Uterus (tissue), 4 donors: ENCODE measurements around the gene KRTAP5-7. TPM values are rescaled to one million over a fixed set of nuclear protein-coding genes. Genes with fewer than 3 reads are reported as not detected.
"Not testable (repeated sequence)": the region's sequence is repeated elsewhere in the genome, so short reads cannot be mapped to it uniquely, and the experiment has no call there.

ENCODE experiments used
- DNase-seq, 2 donors: peaks; one replicate each; pipeline ENCODE4 v3.0.0-alpha.2; 2019 to 2020
- H3K27ac ChIP-seq, 2 donors: fragments of 200-600 bp; sonication (generic); 1 replicate in 1 of 2; 2 replicates in 1 of 2; pipeline ENCODE4 v1.5.1; 2016 to 2018
- H3K27me3 ChIP-seq, 2 donors: fragments of 200-600 bp; sonication (generic); one replicate each; pipeline ENCODE4 v1.5.1; 2018 to 2019; ENCODE audit warnings: control low read depth in 1 of 2
- H3K36me3 ChIP-seq, 2 donors: fragments of 200-600 bp; sonication (generic); one replicate each; pipeline ENCODE4 v1.5.1; 2019; ENCODE audit warnings: control low read depth in 1 of 2
- H3K4me1 ChIP-seq, 2 donors: fragments of 200-600 bp; sonication (generic); one replicate each; pipeline ENCODE4 v1.5.1; 2018 to 2019; ENCODE audit warnings: control low read depth in 1 of 2
- H3K4me3 ChIP-seq, 2 donors: fragments of 200-600 bp; sonication (generic); 1 replicate in 1 of 2; 2 replicates in 1 of 2; pipeline ENCODE4 v1.5.1; 2018 to 2019; ENCODE audit warnings: mild to moderate bottlenecking in 1 of 2
- H3K9me3 ChIP-seq, 2 donors: fragments of 200-600 bp; sonication (generic); one replicate each; pipeline ENCODE4 v1.5.1; 2019; ENCODE audit warnings: control low read depth in 1 of 2
- POLR2A ChIP-seq, 2 donors: fragments of 450-650 bp; IDR thresholded peaks; one replicate each; pipeline ENCODE4 v1.6.1; 2016; ENCODE audit warnings: antibody characterized with exemption in 2 of 2, mild to moderate bottlenecking in 1 of 2, moderate library complexity in 1 of 2
- intact Hi-C: fragments of 100-400 bp; cut with DNase I; formaldehyde crosslinking; loops from one replicate; pipeline ENCODE4 v1.15.1; 2023; ENCODE audit warnings: low total_unique reads
- total RNA-seq, 4 donors: library from RNA; depleted of rRNA in 3 of 4; stranded (reverse); fragments of >200 nt in 3 of 4; gene quantifications; one replicate each; pipeline versions ENCODE4 v1.1.0 to v1.2.4, GENCODE V29; 2014 to 2023
- TF ChIP-seq, protein P1 (sequence below), 4 experiments: fragments of 200-600 bp in 2 of 4; fragments of 450-650 bp in 2 of 4; sonication (generic) in 2 of 4; IDR thresholded peaks; one replicate each; pipeline ENCODE4 v1.5.1; 2016 to 2019; ENCODE audit warnings: antibody characterized with exemption in 4 of 4, mild to moderate bottlenecking in 2 of 4, moderate library complexity in 1 of 4
- donor health status: DM: yes; HTN: yes; CAD: no.

Gene KRTAP5-7
- total RNA-seq, 4 donors from 2014 or later: 0.95 TPM; not detected in 3

- no peak for TF ChIP-seq POLR2A (IDR thresholded peaks at IDR 0.05)
- TF ChIP-seq, protein P1, sequence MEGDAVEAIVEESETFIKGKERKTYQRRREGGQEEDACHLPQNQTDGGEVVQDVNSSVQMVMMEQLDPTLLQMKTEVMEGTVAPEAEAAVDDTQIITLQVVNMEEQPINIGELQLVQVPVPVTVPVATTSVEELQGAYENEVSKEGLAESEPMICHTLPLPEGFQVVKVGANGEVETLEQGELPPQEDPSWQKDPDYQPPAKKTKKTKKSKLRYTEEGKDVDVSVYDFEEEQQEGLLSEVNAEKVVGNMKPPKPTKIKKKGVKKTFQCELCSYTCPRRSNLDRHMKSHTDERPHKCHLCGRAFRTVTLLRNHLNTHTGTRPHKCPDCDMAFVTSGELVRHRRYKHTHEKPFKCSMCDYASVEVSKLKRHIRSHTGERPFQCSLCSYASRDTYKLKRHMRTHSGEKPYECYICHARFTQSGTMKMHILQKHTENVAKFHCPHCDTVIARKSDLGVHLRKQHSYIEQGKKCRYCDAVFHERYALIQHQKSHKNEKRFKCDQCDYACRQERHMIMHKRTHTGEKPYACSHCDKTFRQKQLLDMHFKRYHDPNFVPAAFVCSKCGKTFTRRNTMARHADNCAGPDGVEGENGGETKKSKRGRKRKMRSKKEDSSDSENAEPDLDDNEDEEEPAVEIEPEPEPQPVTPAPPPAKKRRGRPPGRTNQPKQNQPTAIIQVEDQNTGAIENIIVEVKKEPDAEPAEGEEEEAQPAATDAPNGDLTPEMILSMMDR (IDR thresholded peaks at IDR 0.05): no peak
- no peaks in the 10 kb centered on the region for H3K9me3 ChIP-seq
- no peaks in the 10 kb centered on the region for H3K4me1 ChIP-seq
Measured at GRCh38 chr11:71535825-71536224, 8.8 kb downstream of the KRTAP5-7 start.

GRCh38 chr11:71537537-71537936 is 10.5 kb downstream of the KRTAP5-7 start:
- H3K4me1 ChIP-seq: no peaks in the 10 kb centered on the region
- no peak overlapping the region for H3K27ac ChIP-seq
- intact Hi-C loops: no loop called here
- H3K9me3 ChIP-seq: no peaks in the 10 kb centered on the region
- no peak for DNase-seq
- H3K27me3 ChIP-seq: no peaks in the 10 kb centered on the region
- no peaks in the 10 kb centered on the region for H3K36me3 ChIP-seq
- H3K4me3 ChIP-seq: no peak overlapping the region
- TF ChIP-seq, protein P1 (IDR thresholded peaks at IDR 0.05): no peak
- TF ChIP-seq POLR2A (IDR thresholded peaks at IDR 0.05): no peak

More at GRCh38 chr11:71535825-71536224, 8.8 kb downstream of the KRTAP5-7 start:
- H3K4me3 ChIP-seq: no peak overlapping the region
- no peak for DNase-seq
- no peaks in the 10 kb centered on the region for H3K27me3 ChIP-seq
- H3K36me3 ChIP-seq: no peaks in the 10 kb centered on the region
- H3K27ac ChIP-seq: no peak overlapping the region
- intact Hi-C loops: no loop called here

GRCh38 chr11:71537977-71538665 is 11.1 kb downstream of the KRTAP5-7 start, which contains the start of gene KRTAP5-8:
Gene KRTAP5-8, plus strand, starts transcription at chr11:71538025. Its CDS starts 31 bp downstream, at chr11:71538056.
- H3K4me1 ChIP-seq, H3K27me3 ChIP-seq, intact Hi-C loops, DNase-seq, H3K36me3 ChIP-seq, H3K9me3 ChIP-seq, H3K27ac ChIP-seq, H3K4me3 ChIP-seq: not testable (repeated sequence)

GRCh38 chr11:71538666-71538990 is 11.6 kb downstream of the KRTAP5-7 start:
- intact Hi-C loops: no loop called here
- Histone ChIP-seq H3K9me3 (no peaks in the 10 kb centered on the region), H3K36me3 (no peaks in the 10 kb centered on the region), H3K27ac (no peak overlapping the region), H3K4me1 (no peaks in the 10 kb centered on the region), H3K4me3 (no peak overlapping the region), H3K27me3 (no peaks in the 10 kb centered on the region)
- TF ChIP-seq POLR2A (IDR thresholded peaks at IDR 0.05): no peak
- TF ChIP-seq, protein P1 (IDR thresholded peaks at IDR 0.05): no peak
- no peak for DNase-seq

DNA sequence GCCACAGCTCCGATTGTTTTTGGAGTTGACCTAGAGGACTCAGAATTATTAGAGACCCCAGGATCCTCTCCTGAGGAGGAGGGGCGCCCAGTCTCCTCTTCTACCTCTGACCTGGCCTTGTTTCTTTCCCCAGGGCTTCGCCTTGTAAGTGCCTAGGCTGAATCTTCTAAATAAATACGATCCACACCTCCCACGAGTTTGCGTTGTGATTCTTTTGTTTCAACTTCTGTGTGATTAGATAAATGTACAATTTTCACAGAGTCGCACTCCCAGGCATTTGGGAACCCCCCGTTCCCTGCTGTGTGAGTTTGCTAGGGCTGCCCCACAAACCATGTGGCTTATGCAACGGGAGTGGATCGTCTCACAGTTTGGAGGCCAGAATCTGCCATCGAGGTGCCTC is 11.9 kb downstream of the KRTAP5-7 start:
- Histone ChIP-seq H3K27me3 (no peaks in the 10 kb centered on the region), H3K27ac (no peak overlapping the region), H3K4me3 (no peak overlapping the region), H3K9me3 (no peaks in the 10 kb centered on the region), H3K36me3 (no peaks in the 10 kb centered on the region), H3K4me1 (no peaks in the 10 kb centered on the region)
- intact Hi-C loops: no loop called here
- no peak for DNase-seq
- TF ChIP-seq POLR2A (IDR thresholded peaks at IDR 0.05): no peak
- TF ChIP-seq, protein P1 (IDR thresholded peaks at IDR 0.05): no peak

DNA sequence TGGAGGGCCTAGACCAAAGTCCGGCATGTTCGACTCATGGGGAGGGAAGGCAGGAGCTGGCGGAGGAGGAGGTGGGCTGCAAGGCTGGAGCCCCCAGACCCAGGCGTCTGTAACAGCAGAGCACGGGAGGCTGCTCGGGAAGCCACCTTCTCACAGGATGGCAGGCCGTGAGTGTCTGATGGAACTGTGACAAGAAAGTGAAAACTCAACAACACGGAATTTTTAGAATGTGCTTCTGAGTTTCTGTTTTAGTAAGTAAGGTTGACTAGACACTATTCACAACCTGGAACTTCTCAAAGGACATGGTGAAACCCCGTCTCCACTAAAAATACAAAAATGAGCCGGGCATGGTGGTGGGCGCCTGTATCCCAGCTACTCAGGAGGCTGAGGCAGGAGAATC is 12.9 kb downstream of the KRTAP5-7 start:
- H3K9me3 ChIP-seq, H3K27me3 ChIP-seq, H3K27ac ChIP-seq, H3K36me3 ChIP-seq, DNase-seq, H3K4me3 ChIP-seq, intact Hi-C loops, H3K4me1 ChIP-seq: not testable (repeated sequence)

DNA sequence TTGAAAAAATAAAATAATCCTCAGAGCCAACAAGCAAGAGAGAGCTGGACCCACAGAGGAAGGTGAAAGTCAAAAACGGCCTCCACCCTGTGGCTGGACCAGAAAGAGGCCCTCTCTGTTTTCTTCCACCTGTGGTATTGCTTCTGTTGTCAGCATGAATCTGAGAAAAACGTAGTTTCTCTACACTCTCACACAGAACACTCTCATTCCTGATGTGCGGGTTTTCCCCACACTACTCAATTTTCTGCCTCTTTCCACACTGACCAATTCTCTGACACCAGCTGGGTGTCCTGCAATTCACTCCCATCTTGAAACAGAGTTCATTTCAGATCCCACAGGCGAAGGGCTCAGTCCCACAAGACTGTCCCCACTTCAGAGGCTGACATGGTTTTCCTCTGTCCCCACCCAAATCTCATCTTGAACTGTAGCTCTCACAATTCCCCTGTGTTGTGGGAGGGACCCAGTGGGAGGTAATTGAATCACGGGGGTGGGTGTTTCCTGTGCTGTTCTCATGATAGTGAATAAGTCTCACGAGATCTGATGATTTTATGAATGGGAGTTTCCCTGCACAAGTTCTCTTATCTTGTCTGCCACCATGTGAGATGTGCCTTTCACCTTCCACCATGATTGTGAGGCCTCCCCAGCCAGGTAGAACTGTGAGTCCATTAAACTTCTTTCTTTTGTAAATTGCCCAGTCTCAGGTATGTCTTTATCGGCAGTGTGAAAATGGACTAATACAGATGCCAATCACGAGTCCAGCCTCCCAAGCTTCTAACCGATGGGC is 13.6 kb downstream of the KRTAP5-7 start:
- not testable (repeated sequence) for H3K27me3 ChIP-seq, H3K27ac ChIP-seq, DNase-seq

More for the DNA sequence above, 13.6 kb downstream of the KRTAP5-7 start:
- intact Hi-C loops, H3K4me1 ChIP-seq, H3K36me3 ChIP-seq, H3K4me3 ChIP-seq, H3K9me3 ChIP-seq: not testable (repeated sequence)
